ENCODE results near the gene CTDSP1. TPM values are rescaled to one million over a fixed set of nuclear protein-coding genes. Genes with fewer than 3 reads are reported as not detected.

Gene CTDSP1
- total and polyA plus RNA-seq, 4 donors = 38.3 to 76.5 (median 56.6) TPM

GRCh38 chr2:218360453-218360852, 39.2 kb upstream of the CTDSP1 start:
- TF ChIP-seq MAX (IDR thresholded peaks at IDR 0.05) (no peak), CTCF (IDR thresholded peaks at IDR 0.05; ENCODE audit: low read depth, low read length, missing input control) (no peak), RXRA (IDR thresholded peaks at IDR 0.05) (no peak), SP1 (IDR thresholded peaks at IDR 0.05) (no peak), HNF4G (IDR thresholded peaks at IDR 0.05) (no peak), ATF3 (IDR thresholded peaks at IDR 0.05) (no peak), GABPA (IDR thresholded peaks at IDR 0.05 in 1 of 2, conservative IDR thresholded peaks at IDR 0.05 in 1 of 2) (no peak), NR2F2 (IDR thresholded peaks at IDR 0.05) (no peak)
- Histone ChIP-seq H3K9ac (ENCODE audit: low read depth in 1 of 2, low read length in 2 of 2) (no peak overlapping the region), H3K27me3 (ENCODE audit: control insufficient read depth in 4 of 4, insufficient read depth in 4 of 4, low read length in 3 of 4) (no peaks in the 10 kb centered on the region), H3K36me3 (ENCODE audit: control insufficient read depth in 4 of 4, insufficient read depth in 3 of 4, low read depth in 1 of 4, low read length in 3 of 4) (no peaks in the 10 kb centered on the region), H3K27ac (ENCODE audit: low read depth in 1 of 2, low read length in 2 of 2) (no peak overlapping the region), H3K4me1 (ENCODE audit: control insufficient read depth in 4 of 4, insufficient read depth in 4 of 4, low read length in 3 of 4) (peaks cover 0 to 2% (median 0%) of the 10 kb centered on the region in 4 donors), H3K4me3 (ENCODE audit: low read depth in 1 of 3, low read length in 3 of 3) (no peak overlapping the region), H3K9me3 (ENCODE audit: control insufficient read depth in 4 of 4, low read length in 3 of 4) (no peaks in the 10 kb centered on the region)
- DNase-seq (ENCODE audit: low spot score) = no peak
- WGBS = 89% methylated on average over 4 of the region's 4 CpGs

- H3K36me3 ChIP-seq (ENCODE audit: control insufficient read depth in 4 of 4, insufficient read depth in 3 of 4, low read depth in 1 of 4, low read length in 3 of 4) = no peaks in the 10 kb centered on the region
- H3K27me3 ChIP-seq (ENCODE audit: control insufficient read depth in 4 of 4, insufficient read depth in 4 of 4, low read length in 3 of 4) = no peaks in the 10 kb centered on the region
- peaks cover 0 to 5% (median 0%) of the 10 kb centered on the region in 4 donors for H3K4me1 ChIP-seq (ENCODE audit: control insufficient read depth in 4 of 4, insufficient read depth in 4 of 4, low read length in 3 of 4)
- 88% methylated on average over 8 of the region's 8 CpGs for WGBS
- no peak for TF ChIP-seq MAX (IDR thresholded peaks at IDR 0.05)
- TF ChIP-seq ATF3 (IDR thresholded peaks at IDR 0.05) = no peak
- no peak for TF ChIP-seq CTCF (IDR thresholded peaks at IDR 0.05; ENCODE audit: low read depth, low read length, missing input control)
- no peak for TF ChIP-seq NR2F2 (IDR thresholded peaks at IDR 0.05)
- H3K9me3 ChIP-seq (ENCODE audit: control insufficient read depth in 4 of 4, low read length in 3 of 4) = no peaks in the 10 kb centered on the region
- no peak overlapping the region for H3K4me3 ChIP-seq (ENCODE audit: low read depth in 1 of 3, low read length in 3 of 3)
- H3K27ac ChIP-seq (ENCODE audit: low read depth in 1 of 2, low read length in 2 of 2) = no peak overlapping the region
- H3K9ac ChIP-seq (ENCODE audit: low read depth in 1 of 2, low read length in 2 of 2) = no peak overlapping the region
- no peak for DNase-seq (ENCODE audit: low spot score)
Observed at GRCh38 chr2:218362606-218363005, 37.1 kb upstream of the CTDSP1 start.

GRCh38 chr2:218363736-218364135, 35.9 kb upstream of the CTDSP1 start:
- DNase-seq (ENCODE audit: low spot score) = no peak
- H3K4me3 ChIP-seq (ENCODE audit: low read depth in 1 of 3, low read length in 3 of 3) = no peak overlapping the region
- H3K27ac ChIP-seq (ENCODE audit: low read depth in 1 of 2, low read length in 2 of 2) = no peak overlapping the region
- H3K9ac ChIP-seq (ENCODE audit: low read depth in 1 of 2, low read length in 2 of 2) = no peak overlapping the region
- 72% methylated on average over 3 of the region's 3 CpGs for WGBS
- no peaks in the 10 kb centered on the region for H3K9me3 ChIP-seq (ENCODE audit: control insufficient read depth in 4 of 4, low read length in 3 of 4)
- H3K36me3 ChIP-seq (ENCODE audit: control insufficient read depth in 4 of 4, insufficient read depth in 3 of 4, low read depth in 1 of 4, low read length in 3 of 4) = no peaks in the 10 kb centered on the region
- H3K27me3 ChIP-seq (ENCODE audit: control insufficient read depth in 4 of 4, insufficient read depth in 4 of 4, low read length in 3 of 4) = no peaks in the 10 kb centered on the region
- H3K4me1 ChIP-seq (ENCODE audit: control insufficient read depth in 4 of 4, insufficient read depth in 4 of 4, low read length in 3 of 4) = peaks cover 0 to 5% (median 0%) of the 10 kb centered on the region in 4 donors
- TF ChIP-seq JUND (IDR thresholded peaks at IDR 0.05) (no peak), GABPA (IDR thresholded peaks at IDR 0.05 in 1 of 2, conservative IDR thresholded peaks at IDR 0.05 in 1 of 2) (no peak), MAX (IDR thresholded peaks at IDR 0.05) (no peak), YY1 (IDR thresholded peaks at IDR 0.05) (no peak), RAD21 (IDR thresholded peaks at IDR 0.05) (no peak), SP1 (IDR thresholded peaks at IDR 0.05) (no peak), EGR1 (IDR thresholded peaks at IDR 0.05; ENCODE audit: low read depth in 2 of 2) (no peak), FOXA1 (IDR thresholded peaks at IDR 0.05) (no peak), TAF1 (conservative IDR thresholded peaks at IDR 0.05) (no peak), NR2F2 (IDR thresholded peaks at IDR 0.05) (no peak), HNF4A (conservative IDR thresholded peaks at IDR 0.05) (no peak), RXRA (IDR thresholded peaks at IDR 0.05) (no peak), REST (IDR thresholded peaks at IDR 0.05) (no peak)

Measured in liver (tissue), 9 donors.